Measurements from ENCODE around the gene P2RY2. TPM values are rescaled to one million over a fixed set of nuclear protein-coding genes. Genes with fewer than 3 reads are reported as not detected.
A peak's percentile ranks its signal among the peaks of the same experiment; 100 is the strongest.

The P2RY2 gene
- total and polyA plus RNA-seq, 9 of the 15 experiments (the other 6 are each of a cell fraction or from before 2014, with no cell fraction given), result not detected

DNA sequence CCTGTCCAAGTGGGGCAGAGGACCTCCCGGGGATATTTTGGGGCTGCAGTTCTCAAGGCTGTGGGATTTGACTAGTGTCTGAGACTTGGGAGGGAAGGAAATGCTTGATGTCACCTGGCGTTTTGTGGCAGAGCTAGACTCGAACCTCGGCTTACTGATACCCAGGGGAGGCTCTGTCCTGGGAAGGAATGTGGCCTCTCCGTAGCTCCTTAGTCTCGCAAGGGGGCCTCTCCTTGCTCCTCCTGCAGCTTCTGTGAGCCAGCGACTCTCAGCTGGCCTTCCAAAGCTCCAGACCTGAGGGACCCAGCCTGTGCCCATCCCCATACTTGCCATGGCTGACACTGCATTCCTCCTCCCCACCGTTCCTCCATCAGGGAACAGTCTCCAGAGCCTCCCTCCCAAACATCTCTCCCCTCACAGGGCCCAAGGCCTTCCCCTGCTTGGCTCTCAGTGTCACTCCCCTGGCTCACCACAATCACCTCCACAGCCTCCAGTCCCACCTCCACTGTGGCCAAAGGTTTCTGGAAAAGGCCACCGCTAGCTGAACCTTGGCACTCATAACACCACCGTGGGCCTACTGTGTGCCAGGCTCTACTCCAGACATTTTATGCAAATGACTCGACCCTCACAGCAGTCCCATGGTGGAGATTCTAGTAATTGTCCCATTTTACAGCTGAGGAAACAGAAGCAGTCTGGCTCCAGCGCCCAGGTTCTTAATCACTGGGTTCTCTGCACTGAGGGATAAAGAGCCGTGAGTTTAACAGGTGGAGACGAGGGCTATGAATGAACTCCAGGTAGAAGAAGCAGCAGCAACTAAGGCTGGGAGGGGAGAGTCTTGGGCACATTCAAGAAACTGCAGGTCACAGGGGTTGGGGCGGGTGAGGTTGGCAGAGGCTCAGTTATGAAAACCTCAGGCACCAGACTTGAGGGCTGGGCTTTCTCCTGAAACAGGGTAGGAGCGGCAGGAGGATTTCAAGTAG lies 12.1 kb downstream of the P2RY2 start:
- no peak overlapping the region for H3K27ac ChIP-seq (ENCODE audit: extremely low read depth, low read depth, low read length)
- FAIRE-seq (no peak), ATAC-seq (no peak), DNase-seq (ENCODE audit: extremely low read depth in 1 of 4, low spot score in 3 of 4) (no peak)
- no peak overlapping the region for H2AFZ ChIP-seq (ENCODE audit: low read depth, low read length)
- no peaks in the 10 kb centered on the region for H3K36me3 ChIP-seq (ENCODE audit: control insufficient read depth, insufficient read depth, low read length)
- ChIA-PET CTCF (ENCODE audit: low intra/inter-chr PET ratio) (interaction anchor here (0.7 kb wide), 1 partner anchor 1865 kb away, joined by 3 read pairs; no protein-coding TSS in a partner anchor), POLR2A (interaction anchor here (0.5 kb wide), 1 partner anchor 484 kb away, joined by 4 read pairs; no protein-coding TSS in a partner anchor)
- WGBS (ENCODE audit: insufficient coverage, low coverage, missing lambda C conversion rate), result 4% methylated on average over 16 of the region's 16 CpGs
- TF ChIP-seq ZKSCAN1 (IDR thresholded peaks at IDR 0.05; ENCODE audit: low read depth, low read length) (peak; percentile 69), ZNF395 (CRISPR knock-in tag; IDR thresholded peaks at IDR 0.05) (no peak)
- H3K79me2 ChIP-seq (ENCODE audit: control insufficient read depth, insufficient read depth, low read length), result no peaks in the 10 kb centered on the region
- peaks cover 7 to 67% of the 10 kb centered on the region in 2 experiments; a peak in 4 of 5 replicates for H3K27me3 ChIP-seq (ENCODE audit: control insufficient read depth in 2 of 2, insufficient read depth in 2 of 2, low read length in 2 of 2)
- no peak overlapping the region for H3K4me2 ChIP-seq (ENCODE audit: insufficient read depth, low read length)
- BruUV-seq (replicated peaks), result no TSS peak
- H3K9me3 ChIP-seq (replicated peaks; ENCODE audit: control insufficient read depth, insufficient read depth, low read depth, low read length), result no peaks in the 10 kb centered on the region
- H3K9ac ChIP-seq (ENCODE audit: insufficient read depth in 1 of 2, low read depth in 2 of 2, low read length in 2 of 2), result 0 out of 4 replicates have a peak overlapping the region, but pooled peaks of 1 of the 2 experiments have one; percentile 17
- in situ Hi-C loops (cut with MboI) (no loop called here), intact Hi-C loops (cut with micrococcal nuclease) (no loop called here)
- H3K9me1 ChIP-seq (ENCODE audit: control insufficient read depth, insufficient read depth, low read length), result peaks cover under 1% of the 10 kb centered on the region
- H3K4me3 ChIP-seq, result no peak overlapping the region
- peaks cover 0 to 12% of the 10 kb centered on the region in 2 experiments; a peak in 2 of 5 replicates for H3K4me1 ChIP-seq (replicated peaks in 1 of 2; ENCODE audit: control insufficient read depth in 2 of 2, insufficient read depth in 2 of 2, low read length in 2 of 2)
- H4K20me1 ChIP-seq (replicated peaks; ENCODE audit: control insufficient read depth, insufficient read depth, low read length), result peaks cover 4% of the 10 kb centered on the region; the same call in 1 of the 2 replicates

Measured in K562 (cell line).